Astrocyte (in vitro differentiated cells and primary cell): Measurements from ENCODE around the gene BCL2L1.

Source experiments
- EZH2 ChIP-seq: IDR thresholded peaks from 2 replicates; pipeline ENCODE4 v1.6.1; 2012; ENCODE audit warnings: mild to moderate bottlenecking, low read length, inconsistent platforms; ENCODE audit not compliant: insufficient read depth
- TF ChIP-seq, protein P1 (sequence below): IDR thresholded peaks from 2 replicates; pipeline ENCODE4 v1.5.1; 2011; ENCODE audit warnings: low read depth, mild to moderate bottlenecking, inconsistent platforms, low read length, moderate library complexity; ENCODE audit not compliant: insufficient read depth

DNA sequence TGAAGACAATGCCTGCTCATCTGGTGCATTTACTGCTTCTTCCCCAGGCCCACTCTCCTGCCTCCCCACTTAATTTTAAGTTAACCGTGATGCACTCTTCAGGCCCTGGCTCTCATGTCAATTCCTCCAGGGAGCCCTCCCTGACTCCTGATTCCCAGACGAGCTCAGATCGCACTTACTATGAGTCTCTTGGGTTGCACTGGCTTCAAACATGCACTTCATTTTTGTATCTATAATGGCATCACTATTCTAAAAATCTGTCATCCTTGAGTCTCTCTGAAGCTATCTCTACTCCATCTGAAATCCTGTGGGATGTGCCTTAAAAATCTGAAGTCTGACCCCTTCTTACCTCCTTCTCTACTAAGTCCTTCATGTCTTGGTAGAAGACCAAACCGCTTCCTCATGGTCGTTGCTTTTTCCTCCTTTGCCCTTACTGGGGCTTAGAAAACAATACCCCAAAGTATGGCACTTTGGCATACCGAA, 60.3 kb downstream of the BCL2L1 start:
- TF ChIP-seq, protein P1, sequence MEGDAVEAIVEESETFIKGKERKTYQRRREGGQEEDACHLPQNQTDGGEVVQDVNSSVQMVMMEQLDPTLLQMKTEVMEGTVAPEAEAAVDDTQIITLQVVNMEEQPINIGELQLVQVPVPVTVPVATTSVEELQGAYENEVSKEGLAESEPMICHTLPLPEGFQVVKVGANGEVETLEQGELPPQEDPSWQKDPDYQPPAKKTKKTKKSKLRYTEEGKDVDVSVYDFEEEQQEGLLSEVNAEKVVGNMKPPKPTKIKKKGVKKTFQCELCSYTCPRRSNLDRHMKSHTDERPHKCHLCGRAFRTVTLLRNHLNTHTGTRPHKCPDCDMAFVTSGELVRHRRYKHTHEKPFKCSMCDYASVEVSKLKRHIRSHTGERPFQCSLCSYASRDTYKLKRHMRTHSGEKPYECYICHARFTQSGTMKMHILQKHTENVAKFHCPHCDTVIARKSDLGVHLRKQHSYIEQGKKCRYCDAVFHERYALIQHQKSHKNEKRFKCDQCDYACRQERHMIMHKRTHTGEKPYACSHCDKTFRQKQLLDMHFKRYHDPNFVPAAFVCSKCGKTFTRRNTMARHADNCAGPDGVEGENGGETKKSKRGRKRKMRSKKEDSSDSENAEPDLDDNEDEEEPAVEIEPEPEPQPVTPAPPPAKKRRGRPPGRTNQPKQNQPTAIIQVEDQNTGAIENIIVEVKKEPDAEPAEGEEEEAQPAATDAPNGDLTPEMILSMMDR: no peak
- TF ChIP-seq EZH2: no peak
